Measurements from ENCODE around the gene PEAK1. TPM values are rescaled to one million over a fixed set of nuclear protein-coding genes. Genes with fewer than 3 reads are reported as not detected.
"Not testable (repeated sequence)": the region's sequence is repeated elsewhere in the genome, so short reads cannot be mapped to it uniquely, and the experiment has no call there.

The PEAK1 gene
- total RNA-seq, 1 donor from 2014 or later: 58.0 TPM

DNA sequence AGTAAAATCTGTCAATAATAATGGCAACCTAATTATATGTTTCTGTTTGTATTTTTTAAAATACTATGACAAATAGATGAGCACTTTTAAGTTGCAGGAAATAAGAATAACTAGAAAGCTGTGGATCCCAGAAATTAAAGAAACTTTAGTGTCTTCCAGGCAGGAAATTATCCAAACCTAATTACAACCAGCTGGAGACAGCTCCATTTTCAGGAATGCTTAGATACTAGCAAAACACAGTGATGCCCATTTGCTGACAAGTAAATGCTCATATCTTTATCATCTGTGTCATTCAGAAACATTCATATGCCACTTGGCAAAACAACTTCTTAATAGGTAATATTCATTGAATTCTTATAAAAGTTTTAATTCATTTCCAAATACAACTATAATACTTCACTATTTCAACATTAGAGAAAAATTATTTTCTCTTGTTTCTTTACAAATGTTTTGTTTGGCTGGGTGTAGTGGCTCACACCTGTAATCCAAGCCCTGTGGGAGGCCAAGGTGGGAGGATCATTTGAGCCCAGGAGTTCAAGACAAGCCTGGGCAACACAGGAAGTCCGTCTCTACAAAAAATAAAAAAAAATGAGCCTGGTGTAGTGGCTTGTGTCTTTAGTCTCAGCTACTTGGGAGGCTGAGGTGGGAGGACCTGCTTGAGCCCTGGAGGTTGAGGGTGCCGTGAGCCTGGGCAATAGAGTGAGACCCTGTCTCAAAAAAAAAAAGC is 179.9 kb downstream of the PEAK1 start:
- DNase-seq (ENCODE audit: low read depth): no peak

DNA sequence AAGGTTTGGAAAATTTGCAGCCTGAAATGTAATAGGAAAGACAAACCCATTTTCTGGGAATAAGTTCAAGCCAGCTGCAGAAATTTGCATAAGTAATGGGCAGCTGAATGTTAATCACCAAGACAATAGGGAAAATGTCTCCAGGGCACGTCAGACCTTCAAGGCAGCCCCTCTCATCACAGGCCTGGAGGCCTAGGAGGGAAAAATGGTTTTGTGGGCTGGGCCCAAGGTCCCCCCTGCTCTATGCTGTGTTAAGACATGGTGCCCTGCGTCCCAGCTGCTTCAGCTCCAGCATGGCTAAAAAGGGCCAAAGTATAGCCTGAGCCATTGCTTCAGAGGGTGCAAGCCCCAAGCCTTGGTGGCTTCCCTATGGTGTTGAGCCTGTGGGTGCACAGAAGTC is 184.3 kb downstream of the PEAK1 start:
- no peak for DNase-seq (ENCODE audit: low read depth)

- DNase-seq (ENCODE audit: low read depth): no peak
Measured at GRCh38 chr15:77228828-77229227, 191.1 kb downstream of the PEAK1 start.

GRCh38 chr15:77226652-77227051 is 193.3 kb downstream of the PEAK1 start:
- peak; percentile 4 for DNase-seq (ENCODE audit: low read depth)

DNA sequence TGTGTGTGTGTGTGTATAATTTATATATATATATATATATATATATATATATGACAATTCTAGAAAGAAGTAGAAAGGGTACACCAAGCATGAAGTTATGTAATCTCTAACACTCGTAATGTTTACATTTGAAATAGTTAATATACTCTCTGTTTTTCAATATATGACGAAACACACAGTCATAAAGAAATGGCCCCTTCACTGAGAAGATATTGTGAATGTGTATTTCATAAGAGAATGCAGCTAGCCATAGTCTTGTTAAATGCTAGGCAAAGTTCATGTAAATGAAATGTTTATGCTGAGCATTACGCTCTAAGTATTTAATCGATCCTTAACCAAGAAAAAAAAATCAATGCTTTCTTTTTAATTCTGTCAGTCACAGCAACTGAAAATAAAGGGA is 194.3 kb downstream of the PEAK1 start:
- no peak for DNase-seq (ENCODE audit: low read depth)

GRCh38 chr15:77225088-77225487 is 194.8 kb downstream of the PEAK1 start:
- peak; percentile 4 for DNase-seq (ENCODE audit: low read depth)

DNA sequence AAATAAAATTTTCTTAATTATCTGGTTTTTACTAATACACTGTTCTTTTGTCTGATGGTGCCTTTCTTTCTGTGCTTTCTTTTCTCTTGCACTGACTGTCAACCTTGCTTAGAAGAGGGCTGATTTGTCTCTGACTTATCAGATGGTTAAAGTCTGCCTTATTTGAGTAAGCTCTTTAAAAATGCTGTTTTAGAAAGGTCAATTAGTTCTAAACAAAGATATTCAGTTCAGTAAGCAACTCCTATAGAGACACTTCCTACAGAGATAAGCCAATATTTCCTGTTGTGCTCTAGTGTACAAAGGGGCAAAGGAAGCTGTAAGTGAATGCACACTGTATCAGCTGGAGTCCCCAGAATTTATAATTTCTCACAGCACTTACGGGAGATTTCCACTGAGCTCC is 195.6 kb downstream of the PEAK1 start:
- DNase-seq (ENCODE audit: low read depth): no peak

GRCh38 chr15:77221708-77222107 is 198.2 kb downstream of the PEAK1 start:
- DNase-seq (ENCODE audit: low read depth): no peak

DNA sequence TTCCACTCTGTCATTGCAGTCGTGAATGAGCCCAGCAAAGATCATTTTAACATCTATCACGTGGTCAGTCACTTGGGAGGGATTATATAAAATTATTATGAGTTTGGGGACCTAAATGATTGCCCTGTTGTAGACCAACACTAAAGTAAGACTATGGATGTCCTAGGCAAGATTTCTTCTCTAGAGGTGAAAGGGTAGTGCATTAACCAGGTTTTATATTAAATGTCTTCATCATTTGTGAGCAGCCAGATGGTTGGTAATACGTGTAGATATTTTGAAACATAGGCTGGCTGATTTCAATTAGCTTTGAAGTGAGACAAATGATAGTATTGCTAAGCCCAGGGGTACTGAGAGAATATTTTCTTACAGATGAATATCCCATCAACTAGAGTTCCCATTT is 198.7 kb downstream of the PEAK1 start:
- DNase-seq (ENCODE audit: low read depth): no peak

GRCh38 chr15:77219841-77220240 is 200.1 kb downstream of the PEAK1 start:
- no peak for DNase-seq (ENCODE audit: low read depth)

- DNase-seq (ENCODE audit: low read depth): no peak
Measured at GRCh38 chr15:77209221-77209620, 210.7 kb downstream of the PEAK1 start.

DNA sequence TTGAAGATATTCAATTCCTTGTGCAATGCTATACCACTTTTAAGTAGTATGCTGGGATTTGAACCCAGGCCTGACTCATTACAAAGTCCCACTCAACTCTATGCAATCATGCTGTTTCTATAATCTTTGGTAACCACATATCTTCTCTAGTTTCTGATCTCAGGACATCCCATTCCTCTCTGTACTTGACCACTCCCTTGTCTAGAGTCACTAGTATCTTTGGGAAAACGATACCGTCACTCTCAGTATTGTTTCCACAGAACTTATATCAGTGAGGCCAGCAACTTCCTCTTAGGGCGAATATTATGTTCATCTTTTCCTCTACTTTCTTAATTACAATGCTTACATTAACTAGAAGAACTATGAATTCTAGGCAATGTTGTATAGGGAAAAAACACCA is 211.7 kb downstream of the PEAK1 start:
- DNase-seq (ENCODE audit: low read depth): no peak

GRCh38 chr15:77201665-77202064 is 218.2 kb downstream of the PEAK1 start:
- peak; percentile 52 for DNase-seq (ENCODE audit: low read depth)

DNA sequence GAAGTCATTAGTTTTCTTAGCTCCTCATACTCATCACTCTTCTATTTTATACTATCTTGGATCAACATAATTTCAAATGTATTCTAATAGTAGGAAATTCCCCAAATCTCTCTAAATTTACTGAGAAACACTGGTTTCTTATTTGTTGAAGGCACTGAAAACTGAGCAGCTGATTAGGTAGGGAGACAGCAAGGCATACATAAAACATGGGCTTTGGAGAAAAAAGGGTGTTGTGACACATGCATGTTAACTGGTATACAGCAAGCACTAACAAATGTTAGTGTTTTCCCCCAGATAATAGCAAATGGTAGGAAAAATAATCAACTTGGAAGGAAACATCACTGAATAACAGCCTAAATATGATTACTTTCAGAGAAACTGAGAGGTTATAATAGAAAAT is 223.5 kb downstream of the PEAK1 start:
- no peak for DNase-seq (ENCODE audit: low read depth)

DNA sequence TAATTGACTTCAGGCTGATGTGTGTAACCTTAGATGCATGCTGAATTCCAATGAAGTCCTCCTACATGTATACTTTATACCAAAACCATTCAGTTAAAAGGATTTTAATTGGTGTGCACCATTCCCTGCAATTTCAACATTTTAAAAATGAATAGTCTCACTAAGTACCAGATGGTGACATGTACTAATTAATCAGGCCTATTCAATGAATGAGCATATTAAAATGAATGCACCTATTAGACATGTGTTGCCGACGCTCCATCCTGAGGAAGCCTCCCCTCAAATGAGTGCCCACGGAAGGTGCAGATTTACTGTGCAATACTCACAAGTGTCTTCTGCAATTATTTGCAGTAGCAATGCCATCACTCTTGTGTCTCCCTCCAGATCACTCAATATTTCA is 224.3 kb downstream of the PEAK1 start:
- DNase-seq (ENCODE audit: low read depth): no peak

- DNase-seq (ENCODE audit: low read depth): no peak
Measured at GRCh38 chr15:77192451-77192850, 227.5 kb downstream of the PEAK1 start.

DNA sequence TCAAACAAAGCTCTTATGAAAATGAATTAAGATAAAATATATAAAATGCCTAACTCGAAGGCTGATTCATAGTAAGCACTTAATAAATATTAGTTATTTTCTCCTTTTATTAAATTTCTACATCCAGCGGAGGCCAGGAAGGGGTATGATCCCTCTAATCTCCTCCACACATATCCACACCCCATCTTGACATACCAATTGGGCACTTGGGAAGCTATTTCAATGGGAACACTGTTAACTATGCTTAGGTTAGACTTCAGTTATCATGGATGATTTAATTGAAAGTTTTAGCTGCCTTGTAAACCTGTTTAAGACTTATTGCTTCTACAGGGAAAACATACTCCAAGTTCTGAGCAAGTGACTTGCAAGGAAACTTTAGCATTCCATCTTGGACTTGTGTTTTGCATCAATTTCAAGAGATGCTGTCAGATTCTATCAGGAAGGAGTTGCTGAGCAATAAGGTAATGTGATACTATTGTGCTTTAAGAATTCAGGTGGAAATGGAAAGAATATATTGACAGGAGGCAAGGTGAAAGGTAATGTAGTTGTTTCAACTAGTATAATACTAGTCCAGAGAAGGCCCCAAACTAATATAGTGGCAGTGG is 228.6 kb downstream of the PEAK1 start:
- DNase-seq (ENCODE audit: low read depth): no peak

DNA sequence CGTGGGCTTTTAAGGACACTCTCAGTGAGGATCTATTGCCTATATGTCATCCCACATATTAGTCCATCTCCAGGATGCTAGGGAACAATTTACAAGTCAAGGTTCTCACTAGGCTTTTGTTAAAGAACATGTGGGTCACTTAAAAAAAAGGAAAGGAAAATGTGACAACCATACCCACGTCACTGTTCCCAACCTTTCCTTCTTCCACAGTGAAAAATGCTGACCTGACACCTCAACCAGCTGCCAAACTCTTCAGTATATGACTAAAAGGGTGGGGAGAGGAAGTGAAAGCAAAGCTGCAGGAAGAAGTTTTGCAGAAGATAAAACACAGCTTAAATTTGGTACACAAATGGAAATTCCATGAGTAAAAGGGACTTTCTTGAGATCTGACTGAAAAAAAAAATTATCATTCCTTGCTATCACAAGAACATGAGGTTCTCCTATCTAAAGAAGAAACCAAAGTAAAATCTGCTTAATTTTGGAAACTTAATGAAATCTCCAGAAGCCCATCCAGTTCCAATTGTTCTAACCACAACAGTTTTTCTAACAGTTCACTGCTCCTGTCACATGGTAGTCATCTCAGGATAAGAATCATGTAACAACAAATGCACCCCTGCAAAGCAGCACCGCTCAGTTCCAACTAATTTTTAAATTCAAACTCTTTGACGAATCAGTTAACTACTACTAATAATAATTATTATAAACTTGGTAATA is 232.0 kb downstream of the PEAK1 start:
- DNase-seq (ENCODE audit: low read depth): peak; percentile 7

DNA sequence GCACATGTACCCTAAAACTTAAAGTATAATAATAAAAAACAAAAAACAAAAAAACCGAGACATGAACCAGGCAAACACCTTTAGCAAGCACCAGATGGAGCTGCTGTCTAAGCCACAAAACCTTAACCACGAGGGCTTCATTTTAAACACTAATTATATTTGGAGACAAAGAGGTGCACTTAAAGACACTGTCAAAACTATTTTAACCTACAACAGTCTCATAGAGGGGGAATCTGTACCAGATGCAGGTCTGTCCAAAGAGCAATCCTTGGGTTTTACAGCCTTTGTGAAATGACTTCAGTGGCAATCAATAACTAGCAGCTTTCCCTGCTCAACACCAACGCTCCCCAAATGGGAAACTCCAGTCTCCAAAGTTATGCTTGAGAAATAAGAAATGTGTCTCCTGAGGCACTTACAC is 233.3 kb downstream of the PEAK1 start:
- peak; percentile 29 for DNase-seq (ENCODE audit: low read depth)

DNA sequence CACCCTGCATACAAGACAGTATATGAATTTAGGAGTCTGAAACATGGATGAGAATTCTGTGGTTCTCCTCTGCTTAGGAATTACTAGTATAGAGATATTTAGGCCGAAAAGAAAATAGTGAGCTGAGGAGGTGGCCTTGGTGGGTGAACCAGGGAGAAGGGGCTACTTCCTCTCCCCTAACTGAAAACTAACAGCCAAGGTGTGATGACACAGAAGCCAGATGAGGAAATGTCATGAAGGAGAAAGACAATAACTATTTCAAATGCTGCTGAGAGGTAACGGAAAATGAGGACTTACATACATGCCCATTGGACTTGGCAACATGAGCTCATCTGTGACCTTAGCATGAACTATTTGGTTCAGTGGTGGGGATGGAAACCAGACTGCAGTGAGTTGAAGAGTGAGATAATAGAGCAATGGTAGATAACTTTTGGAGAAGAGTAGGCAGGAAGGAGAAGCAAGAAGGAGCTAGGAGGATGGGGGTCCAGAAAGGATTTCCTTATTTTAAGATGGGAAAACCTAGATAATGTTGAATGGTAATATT is 234.6 kb downstream of the PEAK1 start:
- no peak for DNase-seq (ENCODE audit: low read depth)

DNA sequence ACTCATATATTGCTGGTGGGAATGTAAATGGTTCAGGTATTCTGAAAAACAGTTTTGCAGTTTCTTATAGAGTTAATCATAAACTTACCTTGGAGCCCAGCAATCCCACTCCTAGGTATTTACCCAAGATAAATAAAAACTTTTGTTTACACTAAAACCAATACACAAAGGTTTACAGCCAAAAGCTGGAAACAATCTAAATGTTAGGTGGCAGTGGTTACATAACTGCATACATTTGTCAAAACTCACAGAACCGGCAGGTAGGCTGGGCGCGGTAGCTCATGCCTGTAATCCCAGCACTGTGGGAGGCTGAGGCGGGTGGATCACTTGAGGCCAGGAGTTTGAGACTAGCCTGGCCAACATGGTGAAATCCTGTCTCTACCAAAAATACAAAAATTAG is 235.6 kb downstream of the PEAK1 start:
- not testable (repeated sequence) for DNase-seq (ENCODE audit: low read depth)

DNA sequence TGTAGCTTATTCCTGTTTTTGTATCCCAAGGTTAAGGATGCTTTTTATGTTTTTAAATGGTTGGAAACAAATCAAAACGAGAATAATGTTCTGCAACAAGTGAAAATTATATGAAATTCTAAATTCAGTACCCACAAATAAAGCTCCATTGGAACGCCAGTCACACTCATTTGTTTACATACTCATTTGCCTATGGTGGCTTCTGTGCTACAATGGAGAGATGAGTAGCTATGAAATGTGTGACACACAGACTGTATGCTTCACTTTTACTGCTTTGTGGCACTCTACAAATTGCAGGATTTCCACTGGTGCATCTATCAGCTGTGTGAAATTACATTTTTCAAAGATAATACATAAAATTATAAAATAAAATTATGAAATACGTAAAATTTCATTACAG is 236.8 kb downstream of the PEAK1 start:
- DNase-seq (ENCODE audit: low read depth): no peak
